Astrocyte (in vitro differentiated cells and primary cell): ENCODE results near the gene LMOD1. TPM values are rescaled to one million over a fixed set of nuclear protein-coding genes. Genes with fewer than 3 reads are reported as not detected.

ENCODE experiments used
- DNase-seq: peaks from one replicate; pipeline ENCODE4 v3.0.0-alpha.2; 2010; ENCODE audit warnings: low read depth
- FAIRE-seq: peaks from 2 replicates; lab custom pipeline; 2011; peaks lifted over from hg19 to GRCh38; lab: Jason Lieb, UNC
- H2AFZ ChIP-seq: 2 replicates; pipeline ENCODE4 v1.6.0; 2012; ENCODE audit warnings: low read depth, low read length, inconsistent platforms
- H3K27ac ChIP-seq: 2 replicates; pipeline ENCODE4 v1.5.1; 2011; ENCODE audit warnings: low read depth, low read length, inconsistent platforms
- H3K27me3 ChIP-seq: 2 replicates; pipeline ENCODE4 v1.6.0; 2011; ENCODE audit warnings: low read length, inconsistent platforms; ENCODE audit not compliant: insufficient read depth
- H3K36me3 ChIP-seq: 2 replicates; pipeline ENCODE4 v1.5.1; 2011; ENCODE audit warnings: low read length, inconsistent platforms; ENCODE audit not compliant: insufficient read depth
- H3K4me1 ChIP-seq: 2 replicates; pipeline ENCODE4 v1.5.1; 2011; ENCODE audit warnings: low read length, inconsistent platforms; ENCODE audit not compliant: insufficient read depth
- H3K4me2 ChIP-seq: 2 replicates; pipeline ENCODE4 v1.6.0; 2012; ENCODE audit warnings: low read length, inconsistent platforms
- H3K4me3 ChIP-seq: 2 replicates; pipeline ENCODE4 v1.5.1; 2011; ENCODE audit warnings: low read depth, mild to moderate bottlenecking, low read length, inconsistent platforms; ENCODE audit not compliant: insufficient read depth
- H3K79me2 ChIP-seq: 2 replicates; pipeline ENCODE4 v1.6.0; 2012; ENCODE audit warnings: mild to moderate bottlenecking, low read length, inconsistent platforms; ENCODE audit not compliant: insufficient read depth
- H3K9ac ChIP-seq: 2 replicates; pipeline ENCODE4 v1.6.0; 2012; ENCODE audit warnings: mild to moderate bottlenecking, low read length, inconsistent platforms
- H3K9me3 ChIP-seq: 2 replicates; pipeline ENCODE4 v1.5.1; 2012; ENCODE audit warnings: low read depth, mild to moderate bottlenecking, low read length, inconsistent platforms; ENCODE audit not compliant: insufficient read depth
- H4K20me1 ChIP-seq: 2 replicates; pipeline ENCODE4 v1.6.0; 2012; ENCODE audit warnings: low read length, inconsistent platforms; ENCODE audit not compliant: insufficient read depth
- H3K27ac Mint-ChIP-seq: one replicate; pipeline ENCODE4 v1.8.0; 2021; ENCODE audit warnings: mild to moderate bottlenecking, mixed read lengths; ENCODE audit not compliant: unreplicated experiment
- H3K27me3 Mint-ChIP-seq: one replicate; pipeline ENCODE4 v1.8.0; 2021; ENCODE audit warnings: low read depth, mixed read lengths; ENCODE audit not compliant: unreplicated experiment
- H3K36me3 Mint-ChIP-seq: one replicate; pipeline ENCODE4 v1.8.0; 2021; ENCODE audit warnings: low read depth, mixed read lengths; ENCODE audit not compliant: unreplicated experiment
- H3K4me1 Mint-ChIP-seq: one replicate; pipeline ENCODE4 v1.8.0; 2021; ENCODE audit warnings: low read depth, mixed read lengths; ENCODE audit not compliant: unreplicated experiment
- H3K4me3 Mint-ChIP-seq: one replicate; pipeline ENCODE4 v1.8.0; 2021; ENCODE audit warnings: mild to moderate bottlenecking, moderate library complexity, mixed read lengths; ENCODE audit not compliant: unreplicated experiment
- H3K9me3 Mint-ChIP-seq: one replicate; pipeline ENCODE4 v1.8.0; 2021; ENCODE audit warnings: mild to moderate bottlenecking, mixed read lengths; ENCODE audit not compliant: unreplicated experiment
- CTCF ChIP-seq: IDR thresholded peaks from 2 replicates; pipeline ENCODE4 v1.5.1; 2011; ENCODE audit warnings: low read depth, mild to moderate bottlenecking, inconsistent platforms, low read length, moderate library complexity; ENCODE audit not compliant: insufficient read depth
- EZH2 ChIP-seq: IDR thresholded peaks from 2 replicates; pipeline ENCODE4 v1.6.1; 2012; ENCODE audit warnings: mild to moderate bottlenecking, low read length, inconsistent platforms; ENCODE audit not compliant: insufficient read depth
- total RNA-seq: library from RNA; stranded (reverse); gene quantifications from 2 replicates; pipeline ENCODE4 v1.2.1, GENCODE V29; 2021

LMOD1 gene
- total RNA-seq, 1 donor from 2014 or later: 13.2 TPM

GRCh38 chr1:201982082-201982622 lies 35.8 kb upstream of the LMOD1 start:
- DNase-seq (peak; percentile 6), FAIRE-seq (no peak)
- H3K27ac ChIP-seq: no peak overlapping the region
- H3K27me3 ChIP-seq: no peaks in the 10 kb centered on the region
- H3K4me1 ChIP-seq: no peaks in the 10 kb centered on the region
- H2AFZ ChIP-seq: peak overlapping the region; percentile 91
- H3K9me3 ChIP-seq: no peaks in the 10 kb centered on the region
- peaks cover 15% of the 10 kb centered on the region for H4K20me1 ChIP-seq
- no peaks in the 10 kb centered on the region for H3K36me3 ChIP-seq
- TF ChIP-seq EZH2 (no peak), CTCF (no peak)
- peak overlapping the region; percentile 93 for H3K4me2 ChIP-seq
- H3K4me3 Mint-ChIP-seq: peak overlapping the region; percentile 95
- peak overlapping the region; percentile 87 for H3K9ac ChIP-seq
- no peaks in the 10 kb centered on the region for H3K9me3 Mint-ChIP-seq
- H3K27ac Mint-ChIP-seq: peak overlapping the region; percentile 77
- H3K4me3 ChIP-seq: peak overlapping the region; percentile 89
- H3K36me3 Mint-ChIP-seq: peaks cover 3% of the 10 kb centered on the region
- H3K79me2 ChIP-seq: peaks cover 41% of the 10 kb centered on the region
- peaks cover 2% of the 10 kb centered on the region for H3K27me3 Mint-ChIP-seq
- H3K4me1 Mint-ChIP-seq: peaks cover 14% of the 10 kb centered on the region

- DNase-seq (peak; percentile 28), FAIRE-seq (no peak)
- no peak overlapping the region for H3K4me2 ChIP-seq
- Mint-ChIP-seq H3K36me3 (no peaks in the 10 kb centered on the region), H3K27me3 (no peaks in the 10 kb centered on the region), H3K9me3 (no peaks in the 10 kb centered on the region), H3K4me3 (no peak overlapping the region), H3K27ac (no peak overlapping the region), H3K4me1 (peaks cover 6% of the 10 kb centered on the region)
- H2AFZ ChIP-seq: no peak overlapping the region
- no peak for TF ChIP-seq EZH2
- TF ChIP-seq CTCF: no peak
- H3K36me3 ChIP-seq: peaks cover 36% of the 10 kb centered on the region
- H3K27ac ChIP-seq: no peak overlapping the region
- peaks cover 42% of the 10 kb centered on the region for H4K20me1 ChIP-seq
- H3K4me1 ChIP-seq: peaks cover 4% of the 10 kb centered on the region
- no peaks in the 10 kb centered on the region for H3K9me3 ChIP-seq
- peaks cover 11% of the 10 kb centered on the region for H3K79me2 ChIP-seq
- H3K27me3 ChIP-seq: no peaks in the 10 kb centered on the region
- no peak overlapping the region for H3K9ac ChIP-seq
- H3K4me3 ChIP-seq: no peak overlapping the region
These were observed 24.2 kb upstream of the LMOD1 start for GRCh38 chr1:201970334-201971159.
